HepG2 (cell line): Measurements from ENCODE around the gene TRIM69. TPM values are rescaled to one million over a fixed set of nuclear protein-coding genes. Genes with fewer than 3 reads are reported as not detected.

Experiments
- ARNTL ChIP-seq: sonication (generic); formaldehyde crosslinking; IDR thresholded peaks from 2 replicates; pipeline ENCODE4 v1.4.0; 2020; ENCODE audit warnings: mild to moderate bottlenecking, missing genetic modification reagents
- DR1 ChIP-seq: sonication (generic); formaldehyde crosslinking; IDR thresholded peaks from 2 replicates; pipeline ENCODE4 v1.8.0; 2021; ENCODE audit warnings: mild to moderate bottlenecking, missing genetic modification reagents, inconsistent platforms
- HNF1B ChIP-seq: sonication (generic); formaldehyde crosslinking; IDR thresholded peaks from 2 replicates; pipeline ENCODE4 v1.5.1; 2020; ENCODE audit warnings: mild to moderate bottlenecking, moderate library complexity, missing genetic modification reagents
- MEF2D ChIP-seq: sonication (generic); formaldehyde crosslinking; IDR thresholded peaks from 2 replicates; pipeline ENCODE4 v1.5.1; 2020; ENCODE audit warnings: mild to moderate bottlenecking, missing genetic modification reagents
- NFYC ChIP-seq: IDR thresholded peaks from 2 replicates; pipeline ENCODE4 v1.6.1; 2016; ENCODE audit warnings: missing genetic modification reagents, missing compliant biosample characterization
- REPIN1 ChIP-seq: sonication (generic); formaldehyde crosslinking; IDR thresholded peaks from 2 replicates; pipeline ENCODE4 v1.8.0; 2022; ENCODE audit warnings: missing genetic modification reagents, low read depth, mild to moderate bottlenecking, borderline replicate concordance
- SMARCC2 ChIP-seq: fragments of 450-650 bp; IDR thresholded peaks from 2 replicates; pipeline ENCODE4 v1.6.1; 2017; ENCODE audit warnings: antibody characterized with exemption, mild to moderate bottlenecking
- SP1 ChIP-seq, 2 experiments: fragments of 450-650 bp in 1 of 2; sonication (generic) in 1 of 2; formaldehyde crosslinking in 1 of 2; IDR thresholded peaks; 2 replicates each; pipeline versions ENCODE4 v1.4.0 to v1.6.1; 2016 to 2020; ENCODE audit warnings: missing genetic modification reagents in 1 of 2
- THRA ChIP-seq: sonication (generic); formaldehyde crosslinking; IDR thresholded peaks from 2 replicates; pipeline ENCODE4 v1.4.0; 2020; ENCODE audit warnings: missing genetic modification reagents, borderline replicate concordance
- ZBTB40 ChIP-seq, 2 experiments: fragments of 450-650 bp in 1 of 2; sonication (generic) in 1 of 2; formaldehyde crosslinking in 1 of 2; IDR thresholded peaks; 2 replicates each; pipeline versions ENCODE4 v1.6.1 to v1.8.0; 2016 to 2022; ENCODE audit warnings: antibody characterized with exemption in 1 of 2, mild to moderate bottlenecking in 1 of 2, missing genetic modification reagents in 1 of 2
- ZIK1 ChIP-seq: sonication (generic); formaldehyde crosslinking; IDR thresholded peaks from 2 replicates; pipeline ENCODE4 v1.5.0; 2020; ENCODE audit warnings: mild to moderate bottlenecking, low read depth, missing genetic modification reagents, borderline replicate concordance
- ZNF607 ChIP-seq: sonication (generic); formaldehyde crosslinking; IDR thresholded peaks from 2 replicates; pipeline ENCODE4 v1.5.1; 2020; ENCODE audit warnings: missing genetic modification reagents, mild to moderate bottlenecking, borderline replicate concordance
- ZNF782 ChIP-seq: sonication (generic); formaldehyde crosslinking; IDR thresholded peaks from 2 replicates; pipeline ENCODE4 v1.4.0; 2020; ENCODE audit warnings: missing genetic modification reagents, mild to moderate bottlenecking, borderline replicate concordance
- ZNF788 ChIP-seq: sonication (generic); formaldehyde crosslinking; IDR thresholded peaks from 2 replicates; pipeline ENCODE4 v1.5.0; 2020; ENCODE audit warnings: mild to moderate bottlenecking, missing genetic modification reagents, borderline replicate concordance
- polyA plus RNA-seq, 8 experiments: library from polyadenylated mRNA; depleted of rRNA in 3 of 8; stranded (reverse) in 7 of 8; unstranded in 1 of 8; fragments of >200 nt; fragmentation: Illumina TruSeq in 4 of 8; extraction: Trizol in 4 of 8; gene quantifications; 2 replicates each; pipeline versions ENCODE4 v1.2.1 to v1.2.3, GENCODE V29; 2011 to 2016; ENCODE audit warnings: low read depth in 4 of 8, missing spikeins in 1 of 8, mixed read lengths in 1 of 8; ENCODE audit not compliant: insufficient read depth in 1 of 8
- total RNA-seq, 5 experiments: library from RNA; depleted of rRNA; stranded (reverse); fragments of >200 nt; fragmentation: Illumina TruSeq; extraction: Trizol; gene quantifications; 2 replicates each; pipeline ENCODE4 v1.2.3, GENCODE V29; 2016; ENCODE audit warnings: low read depth in 1 of 5
- TF ChIP-seq, protein P1 (sequence below): sonication (generic); formaldehyde crosslinking; IDR thresholded peaks from 2 replicates; pipeline ENCODE4 v1.5.0; 2020; ENCODE audit warnings: mild to moderate bottlenecking, missing genetic modification reagents

The TRIM69 gene
- total and polyA plus RNA-seq, 2 of the 13 experiments (the other 11 are each of a cell fraction or from before 2014, with no cell fraction given): 2.6 to 3.2 TPM

DNA sequence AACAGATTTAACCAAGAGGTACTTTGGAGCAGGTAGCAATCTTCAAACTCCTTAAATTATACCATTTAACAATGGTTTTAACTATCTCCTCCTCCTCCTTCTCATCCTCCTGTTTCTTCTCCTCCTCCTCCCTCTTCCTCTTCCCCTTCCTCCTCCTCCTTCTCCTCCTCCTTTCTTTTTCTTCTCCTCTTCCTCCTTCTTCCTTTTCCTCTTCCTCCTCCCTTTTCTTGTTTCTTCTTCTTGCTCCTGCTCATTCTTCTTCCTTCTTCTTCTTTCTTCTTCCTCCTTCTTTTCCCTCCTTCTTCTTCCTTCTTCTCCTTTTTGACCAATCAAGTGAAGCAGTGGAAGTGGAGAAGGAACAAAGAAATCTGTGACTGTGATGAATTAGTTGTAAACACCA, 39.3 kb upstream of the TRIM69 start (continued):
- no peak for TF ChIP-seq ZBTB40 (IDR thresholded peaks at IDR 0.05)
- no peak for TF ChIP-seq ZBTB40 (CRISPR knock-in tag; IDR thresholded peaks at IDR 0.05)
- no peak for TF ChIP-seq SP1 (IDR thresholded peaks at IDR 0.05)
- TF ChIP-seq SP1 (CRISPR knock-in tag; IDR thresholded peaks at IDR 0.05): no peak
- TF ChIP-seq ZIK1 (CRISPR knock-in tag): no peak
- no peak for TF ChIP-seq HNF1B (CRISPR knock-in tag)
- TF ChIP-seq NFYC (CRISPR knock-in tag): no peak
- TF ChIP-seq THRA: no peak
- no peak for TF ChIP-seq ZNF782 (CRISPR knock-in tag)
- no peak for TF ChIP-seq SMARCC2
- no peak for TF ChIP-seq ZNF788 (CRISPR knock-in tag)
- no peak for TF ChIP-seq MEF2D
- no peak for TF ChIP-seq ZNF607 (CRISPR knock-in tag)
- TF ChIP-seq, protein P1, sequence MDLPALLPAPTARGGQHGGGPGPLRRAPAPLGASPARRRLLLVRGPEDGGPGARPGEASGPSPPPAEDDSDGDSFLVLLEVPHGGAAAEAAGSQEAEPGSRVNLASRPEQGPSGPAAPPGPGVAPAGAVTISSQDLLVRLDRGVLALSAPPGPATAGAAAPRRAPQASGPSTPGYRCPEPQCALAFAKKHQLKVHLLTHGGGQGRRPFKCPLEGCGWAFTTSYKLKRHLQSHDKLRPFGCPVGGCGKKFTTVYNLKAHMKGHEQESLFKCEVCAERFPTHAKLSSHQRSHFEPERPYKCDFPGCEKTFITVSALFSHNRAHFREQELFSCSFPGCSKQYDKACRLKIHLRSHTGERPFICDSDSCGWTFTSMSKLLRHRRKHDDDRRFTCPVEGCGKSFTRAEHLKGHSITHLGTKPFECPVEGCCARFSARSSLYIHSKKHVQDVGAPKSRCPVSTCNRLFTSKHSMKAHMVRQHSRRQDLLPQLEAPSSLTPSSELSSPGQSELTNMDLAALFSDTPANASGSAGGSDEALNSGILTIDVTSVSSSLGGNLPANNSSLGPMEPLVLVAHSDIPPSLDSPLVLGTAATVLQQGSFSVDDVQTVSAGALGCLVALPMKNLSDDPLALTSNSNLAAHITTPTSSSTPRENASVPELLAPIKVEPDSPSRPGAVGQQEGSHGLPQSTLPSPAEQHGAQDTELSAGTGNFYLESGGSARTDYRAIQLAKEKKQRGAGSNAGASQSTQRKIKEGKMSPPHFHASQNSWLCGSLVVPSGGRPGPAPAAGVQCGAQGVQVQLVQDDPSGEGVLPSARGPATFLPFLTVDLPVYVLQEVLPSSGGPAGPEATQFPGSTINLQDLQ (CRISPR knock-in tag): no peak
- no peak for TF ChIP-seq ARNTL
- TF ChIP-seq REPIN1 (CRISPR knock-in tag): no peak
- no peak for TF ChIP-seq DR1 (CRISPR knock-in tag)
